OCI-LY7 (cell line): ENCODE results near the gene MED26.

ENCODE experiments used
- CTCF ChIP-seq: fragments of 200-600 bp; sonication (generic); conservative IDR thresholded peaks from 2 replicates; pipeline ENCODE4 v1.5.1; 2014; ENCODE audit warnings: mild to moderate bottlenecking, antibody characterized with exemption, low read length, moderate library complexity, mixed read lengths
- EZH2phosphoT487 ChIP-seq: fragments of 200-600 bp; sonication (generic); IDR thresholded peaks from 2 replicates; pipeline ENCODE4 v1.6.1; 2018; ENCODE audit warnings: low read depth, borderline replicate concordance, mild to moderate bottlenecking, mixed run types, antibody characterized with exemption, low read length, moderate library complexity, mixed read lengths

GRCh38 chr19:16620584-16620983 is 7.4 kb downstream of the MED26 start:
- TF ChIP-seq CTCF (no peak), EZH2phosphoT487 (no peak)
